Esophagus squamous epithelium (tissue), 5 donors: Measurements from ENCODE around the gene GET4. TPM values are rescaled to one million over a fixed set of nuclear protein-coding genes. Genes with fewer than 3 reads are reported as not detected.

Experiments used
- DNase-seq: peaks from one replicate; lab custom pipeline; 2025; lab: John Stamatoyannopoulos, UW
- H3K27ac ChIP-seq, 4 donors: fragments of 200-600 bp; sonication (generic); one replicate each; pipeline ENCODE4 v1.5.1; 2016 to 2019; ENCODE audit warnings: mild to moderate bottlenecking in 1 of 4
- H3K27me3 ChIP-seq, 4 donors: fragments of 200-600 bp; sonication (generic); 1 replicate in 3 of 4; 2 replicates in 1 of 4; pipeline versions ENCODE4 v1.5.1 to v1.6.0; 2017 to 2021; ENCODE audit warnings: antibody characterized with exemption in 1 of 4
- H3K36me3 ChIP-seq, 3 donors: fragments of 200-600 bp; sonication (generic); one replicate each; pipeline ENCODE4 v1.5.1; 2016 to 2019
- H3K4me1 ChIP-seq, 3 donors: fragments of 200-600 bp; sonication (generic); one replicate each; pipeline ENCODE4 v1.5.1; 2017 to 2019
- H3K4me3 ChIP-seq, 4 donors: fragments of 200-600 bp; sonication (generic); 1 replicate in 3 of 4; 2 replicates in 1 of 4; pipeline ENCODE4 v1.5.1; 2016 to 2019; ENCODE audit warnings: mild to moderate bottlenecking in 2 of 4, moderate library complexity in 1 of 4
- H3K9me3 ChIP-seq, 3 donors: fragments of 200-600 bp; sonication (generic); one replicate each; pipeline ENCODE4 v1.5.1; 2016 to 2019
- CTCF ChIP-seq, 6 experiments: fragments of 450-650 bp in 4 of 6; fragments of 200-600 bp in 2 of 6; sonication (generic) in 2 of 6; IDR thresholded peaks; one replicate each; pipeline ENCODE4 v1.5.1; 2016 to 2019; ENCODE audit warnings: antibody characterized with exemption in 6 of 6, mild to moderate bottlenecking in 4 of 6, moderate library complexity in 4 of 6
- POLR2A ChIP-seq, 4 donors: fragments of 450-650 bp; IDR thresholded peaks; one replicate each; pipeline ENCODE4 v1.6.1; 2017; ENCODE audit warnings: antibody characterized with exemption in 4 of 4, mild to moderate bottlenecking in 4 of 4, moderate library complexity in 3 of 4
- WGBS, 2 donors: methylation state at CpG; one replicate each; pipeline ENCODE4 v1.1.5; 2018; 5-methylcytosine and 5-hydroxymethylcytosine counted together
- intact Hi-C: fragments of 100-400 bp; cut with DNase I; formaldehyde crosslinking; loops from one replicate; pipeline ENCODE4 v1.15.0; 2022
- total RNA-seq, 4 donors: library from RNA; depleted of rRNA; stranded (reverse); fragments of >200 nt; gene quantifications; one replicate each; pipeline ENCODE4 v1.1.0, GENCODE V29; 2016
- donor health status: DM: yes; HTN: yes; CAD: no.

GET4 gene
- total RNA-seq, 4 donors from 2014 or later: 22.3 to 29.6 (median 27.8) TPM

- H3K4me3 ChIP-seq: no peak overlapping the region
- TF ChIP-seq POLR2A (IDR thresholded peaks at IDR 0.05) (no peak), CTCF (IDR thresholded peaks at IDR 0.05) (no peak)
- H3K4me1 ChIP-seq: peaks cover 7 to 31% (median 27%) of the 10 kb centered on the region in 3 donors
- H3K27me3 ChIP-seq: no peaks in the 10 kb centered on the region
- DNase-seq: no peak
- 94% methylated on average over 5 of the region's 15 CpGs; no CpG with 5 or more reads in 1 of the 2 donors for WGBS, 2 donors
- intact Hi-C loops: no loop called here
- H3K9me3 ChIP-seq: no peaks in the 10 kb centered on the region
- H3K27ac ChIP-seq: no peak overlapping the region
- H3K36me3 ChIP-seq: peaks cover 43 to 79% (median 44%) of the 10 kb centered on the region in 3 donors
These were observed 12.7 kb downstream of the GET4 start for GRCh38 chr7:889025-889390.

- TF ChIP-seq CTCF (IDR thresholded peaks at IDR 0.05): no peak
- TF ChIP-seq POLR2A (IDR thresholded peaks at IDR 0.05): no peak
- intact Hi-C loops: no loop called here
- Histone ChIP-seq H3K4me3 (no peak overlapping the region), H3K9me3 (no peaks in the 10 kb centered on the region), H3K36me3 (peaks cover 47 to 83% (median 48%) of the 10 kb centered on the region in 3 donors), H3K27ac (no peak overlapping the region), H3K4me1 (peaks cover 4 to 27% (median 23%) of the 10 kb centered on the region in 3 donors), H3K27me3 (no peaks in the 10 kb centered on the region)
- no peak for DNase-seq
- 96 to 98% methylated on average over 11 to 14 of the region's 18 CpGs for WGBS, 2 donors
These were observed 13.0 kb downstream of the GET4 start for GRCh38 chr7:889391-889790.

- H3K4me3 ChIP-seq: no peak overlapping the region
- DNase-seq: no peak
- H3K36me3 ChIP-seq: peaks cover 58 to 93% (median 59%) of the 10 kb centered on the region in 3 donors
- TF ChIP-seq POLR2A (IDR thresholded peaks at IDR 0.05) (no peak), CTCF (IDR thresholded peaks at IDR 0.05) (no peak)
- WGBS, 2 donors: 88 to 96% methylated on average over 15 of the region's 15 CpGs
- H3K27me3 ChIP-seq: no peaks in the 10 kb centered on the region
- no peaks in the 10 kb centered on the region for H3K9me3 ChIP-seq
- peaks cover 0 to 13% (median 9%) of the 10 kb centered on the region in 3 donors for H3K4me1 ChIP-seq
- intact Hi-C loops: no loop called here
- H3K27ac ChIP-seq: no peak overlapping the region
These were observed 14.5 kb downstream of the GET4 start for GRCh38 chr7:890868-891267.

- Histone ChIP-seq H3K4me1 (peaks cover 0 to 8% (median 6%) of the 10 kb centered on the region in 3 donors), H3K4me3 (no peak overlapping the region), H3K27ac (no peak overlapping the region), H3K27me3 (no peaks in the 10 kb centered on the region), H3K36me3 (peaks cover 59 to 93% (median 61%) of the 10 kb centered on the region in 3 donors), H3K9me3 (no peaks in the 10 kb centered on the region)
- DNase-seq: no peak
- 95% methylated on average over 14 to 19 of the region's 29 CpGs for WGBS, 2 donors
- no peak for TF ChIP-seq POLR2A (IDR thresholded peaks at IDR 0.05)
- no peak for TF ChIP-seq CTCF (IDR thresholded peaks at IDR 0.05)
- intact Hi-C loops: no loop called here
These were observed 14.9 kb downstream of the GET4 start for GRCh38 chr7:891291-891690.

GRCh38 chr7:891805-892204, 15.5 kb downstream of the GET4 start:
- 96 to 100% methylated on average over 3 to 9 of the region's 20 CpGs for WGBS, 2 donors
- no peak overlapping the region for H3K27ac ChIP-seq
- H3K4me3 ChIP-seq: no peak overlapping the region
- H3K9me3 ChIP-seq: no peaks in the 10 kb centered on the region
- H3K27me3 ChIP-seq: no peaks in the 10 kb centered on the region
- no peak for DNase-seq
- peaks cover 0 to 3% (median 3%) of the 10 kb centered on the region in 3 donors for H3K4me1 ChIP-seq
- no peak for TF ChIP-seq POLR2A (IDR thresholded peaks at IDR 0.05)
- TF ChIP-seq CTCF (IDR thresholded peaks at IDR 0.05): no peak
- intact Hi-C loops: no loop called here
- H3K36me3 ChIP-seq: peaks cover 60 to 93% (median 63%) of the 10 kb centered on the region in 3 donors
